Measurements from ENCODE around the gene AP2B1. TPM values are rescaled to one million over a fixed set of nuclear protein-coding genes. Genes with fewer than 3 reads are reported as not detected.

Gene AP2B1
- total RNA-seq, 1 donor from 2014 or later: 330 TPM

DNA sequence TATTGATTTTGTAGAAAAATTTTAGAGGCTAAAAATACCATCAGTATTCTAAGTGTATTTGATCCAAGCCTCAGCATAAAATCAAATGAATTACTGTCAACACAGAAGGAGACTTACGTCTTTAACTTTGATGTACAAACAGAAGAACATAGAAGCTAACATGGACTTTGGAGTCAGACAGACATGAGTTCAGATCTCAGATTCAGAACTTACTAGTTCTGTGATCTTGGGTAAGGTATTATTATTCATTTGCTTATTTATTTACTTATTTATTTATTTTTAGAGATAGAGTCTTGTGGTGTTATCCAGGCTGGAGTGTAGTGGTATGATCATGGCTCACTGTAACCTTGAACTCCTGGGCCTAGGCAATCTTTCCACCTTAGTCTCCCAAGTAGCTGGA is 45.7 kb upstream of the AP2B1 start:
- H3K9me3 Mint-ChIP-seq (ENCODE audit: unreplicated experiment): no peaks in the 10 kb centered on the region
- no peak for DNase-seq (ENCODE audit: low spot score)
- H3K27me3 Mint-ChIP-seq (ENCODE audit: unreplicated experiment): no peaks in the 10 kb centered on the region
- no peak for TF ChIP-seq CTCF (IDR thresholded peaks at IDR 0.05; ENCODE audit: unreplicated experiment)
- no peak overlapping the region for H3K27ac Mint-ChIP-seq (ENCODE audit: unreplicated experiment)
- H3K4me1 Mint-ChIP-seq (ENCODE audit: unreplicated experiment): peaks cover 18% of the 10 kb centered on the region
- H3K4me3 Mint-ChIP-seq (ENCODE audit: unreplicated experiment): no peak overlapping the region
- H3K36me3 Mint-ChIP-seq (ENCODE audit: low read depth, unreplicated experiment): no peaks in the 10 kb centered on the region

GRCh38 chr17:35542990-35543389 is 44.1 kb upstream of the AP2B1 start:
- no peak for TF ChIP-seq CTCF (IDR thresholded peaks at IDR 0.05; ENCODE audit: unreplicated experiment)
- no peak overlapping the region for H3K4me3 Mint-ChIP-seq (ENCODE audit: unreplicated experiment)
- DNase-seq (ENCODE audit: low spot score): no peak
- no peaks in the 10 kb centered on the region for H3K9me3 Mint-ChIP-seq (ENCODE audit: unreplicated experiment)
- H3K27me3 Mint-ChIP-seq (ENCODE audit: unreplicated experiment): no peaks in the 10 kb centered on the region
- H3K4me1 Mint-ChIP-seq (ENCODE audit: unreplicated experiment): peaks cover 18% of the 10 kb centered on the region
- peak overlapping the region; percentile 88 for H3K27ac Mint-ChIP-seq (ENCODE audit: unreplicated experiment)
- H3K36me3 Mint-ChIP-seq (ENCODE audit: low read depth, unreplicated experiment): no peaks in the 10 kb centered on the region

GRCh38 chr17:35543856-35544255 is 43.3 kb upstream of the AP2B1 start:
- no peaks in the 10 kb centered on the region for H3K9me3 Mint-ChIP-seq (ENCODE audit: unreplicated experiment)
- no peak overlapping the region for H3K27ac Mint-ChIP-seq (ENCODE audit: unreplicated experiment)
- no peak for TF ChIP-seq CTCF (IDR thresholded peaks at IDR 0.05; ENCODE audit: unreplicated experiment)
- H3K36me3 Mint-ChIP-seq (ENCODE audit: low read depth, unreplicated experiment): no peaks in the 10 kb centered on the region
- no peaks in the 10 kb centered on the region for H3K27me3 Mint-ChIP-seq (ENCODE audit: unreplicated experiment)
- no peak overlapping the region for H3K4me3 Mint-ChIP-seq (ENCODE audit: unreplicated experiment)
- DNase-seq (ENCODE audit: low spot score): no peak
- peaks cover 18% of the 10 kb centered on the region for H3K4me1 Mint-ChIP-seq (ENCODE audit: unreplicated experiment)

GRCh38 chr17:35545150-35545549 is 42.0 kb upstream of the AP2B1 start:
- Mint-ChIP-seq H3K36me3 (ENCODE audit: low read depth, unreplicated experiment) (no peaks in the 10 kb centered on the region), H3K4me1 (ENCODE audit: unreplicated experiment) (peaks cover 18% of the 10 kb centered on the region), H3K27ac (ENCODE audit: unreplicated experiment) (no peak overlapping the region), H3K27me3 (ENCODE audit: unreplicated experiment) (peaks cover 4% of the 10 kb centered on the region), H3K4me3 (ENCODE audit: unreplicated experiment) (no peak overlapping the region), H3K9me3 (ENCODE audit: unreplicated experiment) (no peaks in the 10 kb centered on the region)
- TF ChIP-seq CTCF (IDR thresholded peaks at IDR 0.05; ENCODE audit: unreplicated experiment): no peak
- DNase-seq (ENCODE audit: low spot score): no peak

GRCh38 chr17:35546487-35546886 is 40.6 kb upstream of the AP2B1 start:
- peaks cover 12% of the 10 kb centered on the region for H3K4me1 Mint-ChIP-seq (ENCODE audit: unreplicated experiment)
- no peak for DNase-seq (ENCODE audit: low spot score)
- H3K4me3 Mint-ChIP-seq (ENCODE audit: unreplicated experiment): no peak overlapping the region
- H3K27me3 Mint-ChIP-seq (ENCODE audit: unreplicated experiment): peaks cover 5% of the 10 kb centered on the region
- no peak overlapping the region for H3K27ac Mint-ChIP-seq (ENCODE audit: unreplicated experiment)
- no peak for TF ChIP-seq CTCF (IDR thresholded peaks at IDR 0.05; ENCODE audit: unreplicated experiment)
- H3K36me3 Mint-ChIP-seq (ENCODE audit: low read depth, unreplicated experiment): no peaks in the 10 kb centered on the region
- no peaks in the 10 kb centered on the region for H3K9me3 Mint-ChIP-seq (ENCODE audit: unreplicated experiment)
